HG03103 (cell line): ENCODE data around the gene OR52R1.
"Not testable (repeated sequence)": the region's sequence is repeated elsewhere in the genome, so short reads cannot be mapped to it uniquely, and the experiment has no call there.

Source experiments
- ATAC-seq: cut with Tn5 transposase; IDR thresholded peaks from one replicate; pipeline ENCODE4 v1.9.1; 2021; ENCODE audit warnings: low read depth; ENCODE audit not compliant: unreplicated experiment

Gene OR52R1

GRCh38 chr11:4804280-4804679 lies at the start of gene OR52R1:
TSS of gene OR52R1 (minus strand) at chr11:4804380. CDS start at chr11:4804380, 0 bp downstream.
- ATAC-seq: no peak

DNA sequence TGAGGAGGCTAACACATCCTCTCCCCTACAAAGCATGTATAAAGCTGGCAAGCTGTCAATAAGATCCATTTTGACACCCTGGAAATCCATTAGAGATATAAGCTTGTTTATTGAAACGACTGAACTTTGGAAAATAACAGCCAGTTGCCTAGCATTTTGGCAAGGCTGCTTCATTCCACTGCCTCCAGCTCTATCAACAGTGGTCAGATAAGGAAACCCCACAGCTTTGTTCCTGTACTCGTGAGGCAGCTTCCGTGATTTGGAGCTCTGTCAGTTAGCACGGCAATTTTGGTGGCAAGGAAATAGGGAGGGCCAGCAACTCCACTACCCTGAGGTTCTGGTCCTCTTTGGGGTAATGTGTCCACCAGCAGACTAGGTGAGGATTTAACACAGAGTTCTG lies 46.9 kb upstream of the OR52R1 start:
- no peak for ATAC-seq

- no peak for ATAC-seq
Measured at GRCh38 chr11:4848908-4849532, 44.8 kb upstream of the OR52R1 start, which contains the start of gene OR51S1. TSS of gene OR51S1 (minus strand) at chr11:4849208. CDS start at chr11:4849208, 0 bp downstream.

DNA sequence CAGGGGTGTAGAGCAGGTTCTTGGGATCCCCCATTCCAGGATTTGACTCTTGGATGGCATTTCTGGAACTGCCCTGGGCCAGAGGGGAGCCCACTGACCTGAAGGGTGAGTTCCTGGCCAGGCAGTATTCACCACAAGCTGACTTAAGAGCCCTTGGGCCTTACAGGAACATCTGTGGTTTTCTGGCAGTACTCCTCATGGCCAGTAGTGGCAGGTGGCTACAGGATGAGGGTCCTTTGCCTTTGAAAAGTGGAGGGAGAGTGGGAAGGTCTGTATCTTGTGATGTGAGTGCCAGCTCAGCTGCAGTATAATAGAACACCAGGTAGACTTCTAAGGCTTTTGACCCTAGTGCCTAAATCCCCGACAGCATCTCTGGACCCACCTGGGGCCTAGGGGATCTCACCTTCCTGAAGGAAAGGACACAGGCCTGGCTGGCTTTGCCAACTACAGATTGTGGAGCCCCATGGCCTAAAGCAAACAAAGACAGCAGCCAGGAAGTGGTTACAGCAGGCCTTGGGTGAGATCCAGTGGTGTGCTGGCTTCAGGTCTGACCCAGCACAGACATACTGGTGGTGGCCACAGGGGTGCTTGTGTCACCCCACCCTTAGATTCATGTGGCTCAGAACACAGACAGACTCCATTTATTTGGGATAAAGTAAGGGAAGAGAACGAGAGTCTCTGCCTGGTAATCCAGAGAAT lies 35.8 kb upstream of the OR52R1 start:
- no peak for ATAC-seq

DNA sequence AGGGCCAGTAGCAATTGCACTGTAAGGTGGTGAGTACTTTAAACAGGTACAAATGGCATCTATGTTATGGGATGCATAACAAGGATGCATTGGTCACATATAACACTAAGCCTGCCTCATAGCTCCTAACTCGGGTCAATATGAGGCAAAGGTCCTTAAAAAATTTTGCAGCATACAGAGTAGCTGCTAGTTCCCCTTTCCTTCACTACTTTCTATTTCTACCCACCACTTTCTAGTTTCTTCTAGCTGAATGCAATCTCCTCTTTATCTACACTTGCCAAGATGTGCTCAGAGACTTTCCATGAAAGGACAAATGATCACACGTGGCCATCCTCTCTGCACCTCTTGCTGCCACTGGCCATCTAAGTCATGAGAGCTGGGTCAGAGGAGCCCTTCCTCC lies 26.7 kb upstream of the OR52R1 start:
- ATAC-seq: no peak

DNA sequence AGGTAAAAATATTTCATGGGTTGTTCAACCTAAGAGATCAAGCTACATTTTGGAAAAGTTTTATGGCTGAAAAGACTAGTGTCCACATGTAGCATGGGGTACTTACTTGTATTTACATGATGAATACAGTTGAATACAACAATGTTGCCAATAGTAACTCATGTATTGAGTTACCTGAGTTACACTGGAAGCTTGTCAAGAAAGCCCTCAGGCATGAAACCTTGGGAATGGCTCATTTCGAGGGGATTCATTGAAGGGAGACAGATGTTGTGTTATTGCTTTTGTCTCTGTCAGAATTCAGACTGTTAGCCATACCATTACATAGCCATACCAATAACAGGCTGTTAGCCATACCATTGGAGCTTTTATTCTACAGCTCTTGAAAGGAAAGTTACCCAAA lies 26.2 kb upstream of the OR52R1 start:
- no peak for ATAC-seq

DNA sequence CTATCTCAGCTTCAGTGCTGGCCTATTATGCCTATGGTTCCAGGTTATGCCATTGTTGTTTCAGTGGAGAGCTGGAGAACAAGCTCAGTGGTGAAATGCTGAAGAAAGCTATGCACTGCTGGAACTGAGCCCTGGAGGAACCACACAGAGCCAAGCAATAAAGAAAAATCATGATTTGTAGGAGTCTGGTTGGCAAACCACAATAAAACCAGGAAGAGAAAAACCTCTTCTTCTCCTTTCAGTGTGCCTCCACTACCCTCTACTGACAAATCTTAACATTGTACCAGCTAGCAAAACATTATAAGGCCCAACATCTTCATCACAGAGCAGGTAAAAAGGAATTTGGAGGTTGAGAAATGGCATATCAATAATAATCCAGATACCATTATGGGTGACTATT lies 22.2 kb upstream of the OR52R1 start:
- ATAC-seq: no peak

- no peak for ATAC-seq
Measured at GRCh38 chr11:4825132-4825531, 21.0 kb upstream of the OR52R1 start.

GRCh38 chr11:4821021-4821420 lies 16.8 kb upstream of the OR52R1 start, which contains the start of gene OR51F2:
TSS of gene OR51F2 (plus strand) at chr11:4821321. CDS start at chr11:4821422, 101 bp downstream.
- ATAC-seq: no peak

GRCh38 chr11:4809246-4809645 lies 5.1 kb upstream of the OR52R1 start:
- no peak for ATAC-seq

DNA sequence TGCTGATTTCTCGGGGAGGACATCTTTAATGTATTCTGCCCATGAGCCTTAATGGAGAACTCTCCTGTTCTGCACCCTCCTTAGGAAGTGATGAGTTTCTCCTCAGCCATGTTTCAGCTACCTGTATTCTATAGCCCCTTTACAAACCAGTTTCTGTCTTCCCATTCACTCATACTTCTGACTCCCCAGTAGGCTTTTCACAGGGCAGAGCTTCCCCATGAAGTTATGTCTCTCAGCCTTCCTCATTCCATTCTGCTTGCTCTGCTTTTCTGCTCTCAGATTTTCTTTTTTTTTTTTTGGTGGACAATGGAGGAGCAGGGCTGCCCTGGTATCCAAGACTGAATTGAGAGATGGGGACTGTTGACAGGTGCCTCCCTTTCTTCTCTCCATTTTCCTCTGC lies 4.3 kb upstream of the OR52R1 start:
- no peak for ATAC-seq

DNA sequence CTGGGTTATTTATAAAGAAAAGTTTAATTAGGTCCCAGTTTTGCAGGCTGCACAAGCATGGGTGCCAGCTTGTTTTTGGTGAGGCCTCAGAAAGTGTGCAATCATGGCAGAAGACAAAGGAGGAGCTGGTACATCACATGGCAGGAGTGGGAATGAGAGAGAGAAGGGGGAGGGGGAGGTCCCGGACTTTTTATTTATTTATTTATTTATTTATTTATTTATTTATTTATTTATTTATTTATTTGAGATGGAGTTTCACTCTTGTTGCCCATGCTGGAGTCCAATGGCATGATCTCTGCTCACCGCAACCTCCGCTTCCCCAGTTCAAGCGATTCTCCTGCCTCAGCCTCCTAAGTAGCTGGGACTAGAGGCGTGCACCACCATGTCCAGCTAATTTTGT lies 2.9 kb downstream of the OR52R1 start:
- ATAC-seq: not testable (repeated sequence)

DNA sequence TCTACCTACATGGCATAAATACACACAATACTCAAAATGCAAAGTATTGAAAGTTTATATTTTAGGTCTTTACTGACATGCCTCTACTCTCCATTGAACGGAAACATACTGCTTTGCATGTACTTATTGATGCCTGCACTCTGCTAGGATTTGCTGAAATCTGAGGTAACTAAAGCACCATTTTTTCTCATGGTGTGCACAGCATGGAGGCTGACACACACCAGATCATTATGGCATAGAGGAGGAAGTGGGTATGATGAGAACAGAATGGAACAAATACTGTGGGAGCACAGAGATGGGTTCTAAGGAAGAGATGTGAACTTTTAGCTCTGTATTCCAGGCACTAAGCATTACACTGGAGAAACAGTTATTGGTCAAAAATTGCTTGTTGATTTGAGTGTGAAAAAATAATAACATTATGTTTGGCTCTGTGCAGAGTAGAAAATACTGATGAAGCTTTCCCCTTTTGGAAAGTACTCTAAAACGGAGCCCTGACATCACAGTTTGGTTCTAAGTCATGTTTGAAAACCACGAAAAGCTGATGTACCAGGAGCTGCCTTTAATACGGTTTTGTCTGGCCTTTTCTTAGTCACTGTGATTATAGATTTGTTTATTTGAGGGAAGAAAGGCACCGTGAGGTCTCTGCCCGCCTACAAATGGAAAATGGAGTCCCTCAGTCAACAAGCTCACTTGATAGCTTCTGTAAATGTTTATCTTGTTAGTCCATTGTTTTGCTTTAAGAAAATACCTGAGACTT lies 5.6 kb downstream of the OR52R1 start:
- no peak for ATAC-seq

DNA sequence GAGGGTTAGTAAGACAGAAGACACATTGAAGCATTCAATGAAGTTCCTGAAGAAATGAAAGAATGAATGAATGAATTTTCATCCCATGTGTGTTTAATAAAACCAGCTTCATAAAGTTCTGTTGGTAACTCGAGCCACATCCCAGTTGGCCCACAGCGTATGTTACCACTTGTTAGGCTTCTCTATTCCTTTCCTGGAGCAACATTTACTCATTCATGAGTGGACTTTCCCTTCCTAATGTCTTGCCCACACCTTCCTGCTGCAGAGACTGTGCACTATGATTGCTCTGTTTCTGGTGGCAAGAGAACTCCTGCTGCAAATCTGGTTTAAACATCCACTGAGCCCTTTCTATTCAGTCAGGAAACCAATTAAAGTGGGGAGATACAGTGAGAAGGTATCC lies 7.0 kb downstream of the OR52R1 start:
- ATAC-seq: no peak

GRCh38 chr11:4782454-4782853 lies 21.7 kb downstream of the OR52R1 start:
- no peak for ATAC-seq

- no peak for ATAC-seq
Measured at GRCh38 chr11:4769838-4770237, 34.3 kb downstream of the OR52R1 start, which contains the start of gene OR51F1. TSS of gene OR51F1 (minus strand) at chr11:4769938. CDS start at chr11:4769938, 0 bp downstream.

GRCh38 chr11:4768094-4768493 lies 36.1 kb downstream of the OR52R1 start:
- ATAC-seq: no peak

- ATAC-seq: no peak
Measured at GRCh38 chr11:4766420-4767043, 37.6 kb downstream of the OR52R1 start.

- ATAC-seq: no peak
Measured at GRCh38 chr11:4763096-4763495, 41.1 kb downstream of the OR52R1 start.
